Lower leg skin (tissue), 3 donors: ENCODE measurements around the gene PARS2.

Experiments
- CTCF ChIP-seq, 3 donors: fragments of 450-650 bp; IDR thresholded peaks; one replicate each; pipeline ENCODE4 v1.5.1; 2016; ENCODE audit warnings: antibody characterized with exemption in 3 of 3, mild to moderate bottlenecking in 3 of 3, moderate library complexity in 2 of 3
- POLR2A ChIP-seq, 2 donors: fragments of 450-650 bp; IDR thresholded peaks; one replicate each; pipeline ENCODE4 v1.6.1; 2016 to 2017; ENCODE audit warnings: antibody characterized with exemption in 2 of 2, mild to moderate bottlenecking in 1 of 2, moderate library complexity in 1 of 2

GRCh38 chr1:54766726-54767125 lies 2.4 kb upstream of the PARS2 start:
- TF ChIP-seq CTCF (IDR thresholded peaks at IDR 0.05) (no peak), POLR2A (IDR thresholded peaks at IDR 0.05) (no peak)
